Body of pancreas (tissue), 4 donors: ENCODE results near the gene CEP89.

Source experiments
- CTCF ChIP-seq, 7 experiments: fragments of 450-650 bp in 4 of 7; fragments of 200-600 bp in 3 of 7; sonication (generic) in 3 of 7; IDR thresholded peaks; one replicate each; pipeline ENCODE4 v1.5.1; 2016 to 2019; ENCODE audit warnings: antibody characterized with exemption in 7 of 7
- POLR2A ChIP-seq, 3 donors: fragments of 450-650 bp; IDR thresholded peaks; one replicate each; pipeline ENCODE4 v1.6.1; 2016; ENCODE audit warnings: antibody characterized with exemption in 3 of 3, mild to moderate bottlenecking in 2 of 3

GRCh38 chr19:32919365-32919764, 52.4 kb downstream of the CEP89 start:
- TF ChIP-seq CTCF (IDR thresholded peaks at IDR 0.05) (no peak), POLR2A (IDR thresholded peaks at IDR 0.05) (no peak)
